GM19351 (cell line): ENCODE data around the gene CCDC85A.

Source experiments
- ATAC-seq: cut with Tn5 transposase; IDR thresholded peaks from one replicate; pipeline ENCODE4 v1.9.1; 2021; ENCODE audit warnings: mild to moderate bottlenecking, moderate library complexity; ENCODE audit not compliant: unreplicated experiment

Gene CCDC85A

DNA sequence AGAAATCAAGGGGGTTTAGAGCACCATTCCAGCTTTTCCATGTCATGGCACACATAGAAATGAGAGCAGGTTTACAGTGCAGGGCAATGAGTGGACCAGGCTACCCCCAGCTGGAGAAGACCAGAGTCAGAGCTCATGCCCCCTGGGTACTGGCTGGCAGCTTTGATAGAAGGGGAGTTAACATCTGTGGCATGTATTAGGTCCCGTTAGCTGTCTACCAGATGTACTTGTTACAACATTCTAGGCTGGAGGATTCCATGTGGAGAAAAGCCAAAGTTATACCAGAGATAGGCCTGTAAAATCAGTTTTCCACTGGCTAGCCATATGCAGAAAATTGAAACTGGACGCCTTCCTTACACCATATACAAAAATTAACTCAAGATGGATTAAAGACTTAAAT, 109.2 kb downstream of the CCDC85A start:
- no peak for ATAC-seq

DNA sequence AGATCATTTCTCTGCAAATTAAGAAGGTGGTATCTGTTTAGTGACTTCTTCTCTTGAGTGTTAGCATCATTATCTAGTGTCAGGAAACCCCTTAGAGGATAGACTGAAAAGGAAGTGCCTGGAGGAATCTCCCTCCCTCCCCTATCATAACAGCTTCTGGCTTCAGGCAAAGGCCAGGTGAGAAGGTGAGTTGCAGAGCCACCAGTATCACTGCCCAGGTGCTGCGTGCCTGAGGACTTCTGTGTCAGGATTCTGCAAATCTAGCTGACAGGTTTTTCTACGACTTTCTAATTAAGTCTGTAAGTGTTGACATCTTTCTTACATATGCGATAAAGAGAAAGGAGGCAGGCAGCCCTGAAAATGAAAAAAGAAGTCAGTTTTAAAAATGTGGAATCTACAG, 111.9 kb downstream of the CCDC85A start:
- no peak for ATAC-seq

DNA sequence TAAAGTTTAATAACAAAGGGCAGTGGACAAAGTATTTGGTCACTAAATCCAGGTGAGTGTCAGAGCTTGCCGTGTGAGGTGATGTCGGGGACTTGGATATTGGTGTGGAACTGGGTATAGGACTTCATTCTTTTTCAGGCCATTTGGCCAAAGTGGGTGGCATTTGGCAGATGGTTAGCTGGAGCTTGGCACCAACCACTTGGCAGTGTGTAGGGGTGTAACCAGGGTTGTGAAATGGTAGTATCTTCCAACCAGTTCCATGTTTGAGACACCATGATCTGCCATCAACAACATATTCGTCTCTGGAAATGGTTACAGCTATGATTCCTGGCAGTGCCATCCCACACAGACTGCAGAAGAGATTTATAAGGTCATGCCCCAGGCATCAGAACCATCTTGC, 113.9 kb downstream of the CCDC85A start:
- ATAC-seq: no peak

DNA sequence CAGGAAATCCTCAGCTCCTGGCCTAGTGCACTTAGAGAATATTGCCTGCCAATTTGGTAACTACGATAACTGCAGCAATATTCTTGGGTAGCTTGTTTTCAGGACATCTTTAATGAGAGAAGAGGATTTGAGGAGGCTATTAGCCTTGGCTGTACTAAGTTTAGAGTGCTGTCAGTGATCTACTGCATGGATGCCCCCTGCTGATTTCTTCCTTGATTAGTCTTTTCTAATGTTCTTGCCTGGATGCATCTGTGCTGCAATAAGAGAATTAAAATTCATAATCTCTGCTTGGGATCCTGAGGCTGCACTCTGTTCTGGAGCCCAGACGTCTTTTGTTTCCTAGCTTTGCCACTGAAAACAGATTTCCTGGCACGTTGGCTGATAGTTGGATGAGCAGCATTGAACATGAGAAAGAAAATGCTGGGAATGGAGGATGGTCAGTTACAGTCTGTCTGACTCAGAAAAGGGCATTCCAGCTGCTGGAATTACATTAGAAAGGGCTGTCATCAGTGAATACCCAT, 115.4 kb downstream of the CCDC85A start:
- no peak for ATAC-seq

DNA sequence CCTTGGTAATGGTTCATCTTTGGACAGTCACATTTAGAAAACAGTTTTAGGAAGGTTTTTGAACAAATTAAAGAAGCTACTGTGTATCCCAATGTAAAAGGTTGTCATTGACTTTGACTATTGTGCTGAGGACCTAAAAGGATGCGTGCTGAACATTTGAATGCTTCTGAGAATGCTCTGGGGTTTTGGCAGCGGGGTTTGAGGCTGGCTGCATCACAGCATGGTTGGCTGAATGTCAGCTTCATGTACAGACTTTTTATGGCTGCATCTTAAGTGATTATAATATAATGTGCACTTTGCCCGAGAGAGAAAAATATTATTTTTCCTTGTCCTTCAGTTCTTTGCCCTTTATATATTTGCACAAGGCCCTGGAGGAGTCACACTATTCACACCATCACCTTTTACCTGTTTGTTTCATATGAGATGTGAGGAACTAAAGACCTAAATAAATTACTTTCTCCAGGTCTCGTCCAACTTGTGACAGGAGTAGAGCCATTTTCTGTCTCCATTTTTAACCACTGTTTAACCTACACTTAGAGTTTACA, 125.9 kb downstream of the CCDC85A start:
- ATAC-seq: no peak

DNA sequence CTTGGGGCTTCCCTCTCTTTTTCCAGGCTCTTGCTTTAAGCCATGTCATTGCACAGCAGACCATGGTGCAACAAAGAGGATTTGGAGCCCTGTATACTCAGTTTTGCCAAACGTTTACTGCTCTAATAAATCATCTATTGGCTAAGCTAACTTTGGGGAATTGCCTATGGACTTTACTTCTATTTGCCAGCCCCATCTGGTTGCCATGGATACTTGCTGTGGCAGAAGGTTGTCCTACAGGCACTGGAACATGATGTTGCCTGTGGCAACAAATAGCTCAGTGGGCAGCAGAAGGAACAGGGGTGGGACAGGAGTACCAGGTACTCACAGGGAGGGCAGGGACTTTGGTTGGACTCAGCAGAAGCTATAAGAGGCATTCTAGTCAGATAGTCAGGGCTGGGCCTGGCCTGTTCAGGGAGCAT, 129.7 kb downstream of the CCDC85A start:
- no peak for ATAC-seq

DNA sequence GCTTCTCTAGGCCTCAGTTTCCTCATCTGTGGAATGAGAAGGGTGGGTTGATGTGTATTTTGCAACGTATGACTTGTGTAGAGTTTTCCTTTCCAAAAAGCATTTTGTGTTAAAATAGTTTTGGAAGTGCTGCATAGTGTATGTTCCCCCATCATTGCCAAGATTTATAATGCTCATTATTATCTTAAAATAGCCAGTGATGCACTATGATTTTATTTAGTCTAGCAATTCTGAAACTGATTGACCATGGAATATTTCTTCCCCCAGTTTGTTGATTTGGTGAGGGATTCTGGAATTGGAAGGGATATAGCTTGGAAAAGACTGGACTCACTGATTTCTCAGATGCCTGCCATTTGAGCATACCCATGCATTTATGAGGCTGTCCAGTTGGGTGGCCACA, 130.6 kb downstream of the CCDC85A start:
- ATAC-seq: no peak

DNA sequence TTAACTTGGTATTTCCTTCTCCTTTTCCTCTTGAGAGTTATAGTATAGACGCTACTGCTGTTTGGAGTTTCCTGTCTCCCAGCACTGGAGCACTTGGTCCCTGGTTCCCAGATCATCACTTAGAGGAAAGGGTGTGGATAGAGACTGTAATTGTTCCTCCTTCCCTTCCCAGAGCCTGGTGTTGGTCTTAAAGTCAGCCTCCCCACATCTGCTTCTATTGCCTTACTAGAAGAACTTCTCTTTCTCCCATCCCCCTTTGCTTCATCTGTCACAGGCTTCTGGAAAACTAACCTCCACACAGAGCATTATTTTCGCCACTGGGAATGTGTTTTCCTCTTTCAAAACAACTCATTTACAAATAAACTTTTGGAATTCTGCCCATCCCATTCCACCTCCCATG, 131.0 kb downstream of the CCDC85A start:
- ATAC-seq: no peak

DNA sequence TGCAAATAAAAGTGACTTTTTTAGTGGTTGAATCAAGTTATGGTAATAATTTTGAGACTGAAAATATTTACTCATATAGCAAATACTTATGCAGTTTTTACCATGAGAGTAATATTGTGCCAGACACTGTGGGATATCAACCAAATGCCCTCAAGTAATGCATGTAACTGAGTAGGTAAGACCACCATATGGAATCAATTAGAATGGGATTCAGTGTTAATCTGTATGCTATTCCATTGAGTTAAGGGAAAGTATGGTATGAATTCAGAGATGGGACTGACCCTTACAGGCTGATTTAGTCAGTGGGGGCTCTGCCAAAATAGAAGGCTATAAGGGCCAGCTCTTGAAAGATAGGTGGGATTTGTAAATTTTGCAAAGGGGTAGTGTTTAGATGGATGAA, 131.6 kb downstream of the CCDC85A start:
- ATAC-seq: no peak

DNA sequence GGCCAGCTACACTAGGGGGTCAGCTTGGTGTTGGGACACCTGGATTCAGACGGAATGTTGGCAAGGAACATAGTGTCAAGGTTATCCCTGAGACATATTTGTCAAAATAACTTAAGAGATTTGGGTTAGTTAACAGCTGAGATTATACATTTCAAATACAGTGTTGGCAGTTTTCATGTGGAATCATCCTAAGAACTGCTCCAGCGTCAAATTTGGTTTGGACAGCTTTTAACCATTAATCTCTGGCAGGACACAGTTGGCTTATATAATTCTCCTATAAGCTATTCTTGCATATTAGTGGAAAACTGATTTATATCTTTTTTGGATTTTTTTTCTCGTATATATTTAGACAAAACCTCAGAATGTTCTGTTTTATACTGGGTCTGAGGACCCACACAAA, 132.2 kb downstream of the CCDC85A start:
- no peak for ATAC-seq

DNA sequence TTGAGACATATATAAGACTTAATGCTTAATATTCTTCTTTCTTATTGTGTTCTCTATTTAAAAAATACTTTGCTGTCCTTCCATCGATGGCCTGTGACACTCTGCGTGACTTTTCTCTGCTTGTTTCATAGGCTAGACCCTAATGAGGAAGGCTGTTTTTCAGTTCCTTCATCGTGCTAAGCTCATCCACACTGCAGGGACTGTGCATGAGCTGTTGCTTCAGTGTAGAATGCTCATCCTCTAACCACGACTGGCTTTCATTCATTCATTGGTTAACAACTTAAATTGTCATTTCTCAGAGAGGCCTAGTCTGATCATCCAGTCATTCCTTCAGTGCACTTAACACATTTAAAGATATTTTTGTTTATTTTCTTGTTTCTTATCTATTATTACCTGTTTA, 134.4 kb downstream of the CCDC85A start:
- ATAC-seq: no peak

DNA sequence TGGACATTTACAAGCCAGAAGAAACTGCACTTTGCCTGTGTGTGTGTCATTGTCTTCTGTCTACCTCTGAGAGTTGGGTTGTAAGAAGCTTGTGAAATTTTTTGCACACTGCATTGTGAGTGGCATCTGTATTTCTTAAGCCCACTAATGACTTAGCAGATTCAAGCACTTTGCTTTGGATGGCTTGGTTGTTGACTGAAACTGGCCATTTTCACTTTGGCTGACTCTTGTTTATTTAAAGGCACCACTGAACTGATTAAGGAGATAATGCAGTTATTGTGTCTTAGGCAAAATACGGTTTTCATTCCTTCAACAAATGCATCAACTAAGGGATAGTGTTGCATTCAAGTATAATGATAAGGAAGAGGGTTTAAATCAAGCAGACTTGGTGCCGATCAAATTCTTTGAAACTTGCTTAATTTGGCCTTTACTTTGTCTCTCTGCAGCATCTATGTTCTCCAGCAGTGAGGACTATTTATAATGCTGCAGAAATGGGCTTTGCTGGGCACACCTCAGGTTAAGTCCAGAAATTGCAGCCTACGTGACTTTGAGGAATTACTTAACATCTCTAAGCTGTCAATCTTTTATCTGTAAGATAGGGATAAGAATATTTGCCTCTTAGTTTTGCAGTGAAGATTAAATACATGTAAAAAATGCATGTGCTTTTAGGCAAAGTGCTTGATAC, 142.0 kb downstream of the CCDC85A start:
- ATAC-seq: no peak

DNA sequence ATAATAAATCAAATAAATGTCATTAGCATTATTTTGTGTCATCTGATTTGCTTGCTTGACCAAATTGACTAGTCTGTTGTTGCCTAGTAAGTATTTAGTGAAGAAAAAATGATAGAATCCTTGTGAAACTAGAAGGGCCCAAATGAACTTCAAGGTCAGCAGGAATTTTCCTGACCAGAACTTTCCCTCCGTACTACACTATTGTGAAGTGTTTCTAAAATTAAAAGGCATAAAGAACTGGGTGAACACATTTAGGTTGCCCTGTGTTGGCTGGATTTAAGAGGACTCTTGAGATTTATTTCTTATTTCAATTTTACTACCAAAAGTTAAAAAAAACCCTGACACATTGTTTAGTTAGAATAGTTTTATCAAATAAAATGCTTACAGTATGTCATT, 142.6 kb downstream of the CCDC85A start:
- ATAC-seq: no peak

DNA sequence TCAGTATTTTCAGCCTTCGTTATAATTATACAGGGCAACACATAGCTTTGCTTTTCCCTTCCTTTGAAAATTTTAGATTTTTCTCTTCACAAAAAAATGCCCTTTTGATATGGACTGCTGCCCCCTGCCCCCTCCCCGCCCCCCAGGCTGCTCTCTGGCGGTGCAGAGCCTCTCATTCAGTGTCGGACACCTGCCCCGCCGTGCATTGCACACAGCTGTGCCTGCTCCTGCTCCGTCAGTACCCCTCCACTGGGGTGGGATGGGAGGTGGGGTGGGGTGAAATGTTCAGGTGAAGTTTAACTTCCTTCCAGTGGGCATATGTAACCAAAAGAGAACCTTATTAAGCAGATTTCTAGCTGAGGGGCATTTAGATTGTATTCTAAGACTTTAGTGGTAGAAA, 148.0 kb downstream of the CCDC85A start:
- no peak for ATAC-seq

DNA sequence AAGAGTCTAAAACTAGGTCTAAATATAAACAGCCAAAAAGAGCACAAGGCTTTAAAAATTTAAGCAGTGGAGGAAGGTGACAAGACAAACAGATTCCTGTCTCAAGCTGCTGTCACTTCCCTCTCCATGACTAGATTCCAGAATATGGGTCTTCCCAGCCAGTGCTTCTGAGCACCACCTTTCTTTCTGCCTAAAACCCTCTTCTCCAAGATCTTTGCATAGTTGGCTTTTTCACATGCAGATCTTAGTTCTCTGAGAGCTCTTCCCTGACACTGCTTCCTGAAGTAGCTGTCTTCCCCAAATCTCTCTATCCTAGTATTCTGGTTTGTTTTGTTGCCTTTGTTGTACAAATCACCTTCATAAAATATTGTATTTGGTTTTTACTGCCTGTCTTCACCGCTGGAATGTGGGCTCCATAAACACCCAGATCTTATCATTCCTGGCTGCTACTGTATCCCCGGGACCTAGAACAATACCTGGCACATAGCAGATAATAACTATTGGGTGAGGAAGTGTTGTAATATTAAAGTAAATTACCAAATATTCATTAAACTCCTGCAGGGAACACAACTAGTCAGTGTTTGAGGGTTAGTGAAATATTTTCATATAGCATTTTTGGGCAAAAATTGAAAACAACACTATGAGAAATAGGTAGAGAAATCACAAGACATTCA, 150.2 kb downstream of the CCDC85A start:
- ATAC-seq: no peak

DNA sequence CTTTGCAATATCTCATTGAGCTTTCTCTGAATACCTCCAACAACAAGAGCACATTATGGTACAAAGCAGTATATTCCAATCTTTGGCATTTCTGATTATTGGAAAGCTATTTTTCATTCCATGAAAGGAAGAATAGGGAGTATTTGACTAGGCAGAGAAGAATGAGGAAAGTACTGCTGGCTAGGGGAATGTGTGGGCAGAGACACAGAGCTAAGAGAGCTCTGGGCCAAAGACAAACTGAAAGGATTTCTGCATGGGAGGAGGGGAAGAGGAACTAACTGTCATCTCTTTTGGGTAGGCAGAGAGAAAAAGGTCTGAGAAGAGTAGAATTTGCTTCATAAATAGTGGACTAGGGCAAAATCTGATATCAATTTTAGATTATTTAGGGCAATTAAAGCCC, 150.8 kb downstream of the CCDC85A start:
- ATAC-seq: no peak

DNA sequence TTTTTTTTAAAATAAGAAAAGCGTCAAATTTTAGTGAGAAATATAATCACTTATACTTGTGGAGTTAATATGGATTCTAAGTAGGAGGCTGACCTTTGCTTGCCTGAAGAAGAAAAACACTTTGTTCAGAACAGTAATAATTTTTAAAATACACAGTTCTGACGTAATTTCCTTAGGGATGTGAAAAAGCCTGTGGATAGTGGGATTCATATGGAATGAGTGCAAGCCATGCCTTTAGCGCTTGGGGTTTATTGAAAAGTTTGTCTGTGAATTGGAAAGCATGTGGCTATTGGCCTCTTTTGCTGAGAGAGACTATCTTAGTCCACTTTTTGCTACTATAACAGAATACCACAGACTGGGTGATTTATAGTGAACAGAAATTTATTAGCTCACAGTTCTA, 151.3 kb downstream of the CCDC85A start:
- ATAC-seq: no peak

DNA sequence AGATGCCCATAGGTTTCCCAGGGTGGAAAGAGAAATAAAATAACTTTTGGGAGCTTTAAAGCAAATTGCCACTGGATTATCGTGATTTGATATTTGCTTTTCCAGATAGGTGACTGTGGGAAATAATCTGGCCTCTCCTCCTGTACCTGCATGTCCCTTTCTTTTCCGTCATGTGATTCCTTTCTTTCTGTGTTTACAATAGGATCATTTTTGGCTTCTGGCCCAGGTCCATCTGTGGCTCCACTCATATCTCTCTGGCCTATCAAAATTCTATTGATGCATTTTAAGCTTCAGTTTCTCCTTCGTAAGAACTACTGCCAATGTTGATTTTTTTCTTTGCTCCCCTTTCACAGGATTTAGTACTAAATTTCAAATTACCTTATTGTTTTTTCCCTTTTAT, 153.6 kb downstream of the CCDC85A start:
- ATAC-seq: no peak

DNA sequence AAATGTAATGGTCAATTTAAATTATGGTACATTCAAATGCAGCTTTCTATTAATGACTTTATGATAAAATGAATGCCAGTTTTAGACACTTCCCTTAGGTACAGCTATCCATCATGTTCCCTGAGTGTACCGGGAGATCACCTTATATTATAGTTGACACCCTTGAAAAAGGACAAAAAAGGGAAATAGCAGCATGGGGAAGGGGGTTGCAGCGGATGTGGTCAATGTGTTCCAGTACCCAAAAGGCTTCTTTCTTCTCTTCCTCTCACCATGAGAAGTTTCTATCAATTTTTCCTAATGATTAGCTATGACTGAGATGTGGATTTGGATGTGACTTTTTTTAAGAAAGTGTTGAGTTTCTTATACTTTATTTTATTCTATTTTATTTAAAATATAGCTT, 154.4 kb downstream of the CCDC85A start:
- ATAC-seq: no peak

DNA sequence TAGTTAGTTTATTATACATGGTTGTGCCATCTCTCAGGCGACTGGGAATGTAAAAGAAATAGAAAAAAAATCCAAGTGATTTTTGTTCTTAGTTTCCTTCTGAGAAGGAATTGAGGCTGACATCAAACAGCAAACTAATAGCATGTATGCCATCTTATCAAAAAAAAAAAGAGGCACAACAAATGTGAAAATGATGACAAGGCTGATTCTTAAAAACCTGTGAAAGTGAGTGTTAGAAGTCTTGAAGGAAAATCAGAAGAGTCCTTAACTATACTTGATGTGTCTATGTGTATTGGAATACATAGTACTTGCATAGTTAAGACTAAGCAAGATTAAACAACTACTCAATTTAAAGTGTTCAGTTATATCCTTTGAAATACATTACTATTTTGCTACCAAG, 161.0 kb downstream of the CCDC85A start:
- ATAC-seq: no peak

DNA sequence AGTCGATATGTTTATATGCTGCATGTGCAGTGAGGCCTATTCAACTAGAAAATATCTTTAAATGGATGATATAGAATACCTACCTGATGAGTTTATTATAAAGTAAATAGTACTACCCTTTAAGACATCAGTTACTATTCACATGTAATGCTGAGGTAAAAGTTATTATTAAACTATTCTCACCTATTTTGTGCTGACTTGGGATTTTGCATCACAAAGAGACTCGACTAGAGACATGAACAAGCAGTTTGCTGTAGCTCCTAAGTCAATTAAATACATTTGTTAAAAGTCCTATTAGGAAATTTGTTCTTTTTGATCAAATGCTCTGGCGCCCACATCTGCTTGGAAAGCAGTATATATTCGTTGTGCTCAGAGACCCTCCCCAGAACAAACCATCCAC, 164.1 kb downstream of the CCDC85A start:
- no peak for ATAC-seq
